Stimulated activated CD8-positive, alpha-beta memory T cell treated with anti-CD3 and anti-CD28 coated beads, Interleukin-15, amount 100 ng/mL, for 4 hours (primary cell): ENCODE measurements around the gene RAPGEF5.

Experiments used
- DNase-seq, 2 donors: peaks; one replicate each; pipeline ENCODE4 v3.0.0-alpha.2; 2020; ENCODE audit warnings: low read depth in 2 of 2

RAPGEF5 gene

DNA sequence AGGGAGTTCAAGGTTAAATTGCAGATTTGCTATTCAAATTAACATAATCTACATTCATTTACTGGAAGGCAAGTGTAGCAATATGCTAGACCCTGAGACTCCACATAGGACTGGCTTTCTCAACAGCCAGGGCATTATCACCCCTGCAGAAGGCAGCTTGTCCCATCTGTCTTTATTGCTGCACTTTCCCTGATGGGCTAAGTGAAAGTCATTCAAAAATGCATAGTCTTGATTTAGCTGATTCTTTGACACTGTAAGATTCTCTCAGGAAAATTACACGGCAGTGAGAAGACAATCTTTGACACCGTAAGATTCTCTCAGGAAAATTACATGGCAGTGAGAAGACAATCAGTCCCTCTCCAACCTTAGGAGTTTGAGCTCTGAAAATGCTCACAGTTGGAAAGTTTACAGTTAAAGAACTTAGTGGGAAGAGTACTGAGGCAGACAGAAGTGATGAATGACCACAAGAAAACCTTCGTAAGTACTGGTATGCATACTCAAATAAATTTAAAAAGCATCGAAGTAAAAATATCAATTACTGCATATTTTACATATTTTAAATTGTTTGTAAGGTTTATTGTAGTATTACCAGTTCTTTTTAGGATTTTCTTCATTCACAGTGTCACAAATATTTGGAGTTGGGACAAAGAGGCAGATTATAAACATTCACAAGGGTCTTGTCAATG lies 88.9 kb downstream of the RAPGEF5 start:
- no peak for DNase-seq

DNA sequence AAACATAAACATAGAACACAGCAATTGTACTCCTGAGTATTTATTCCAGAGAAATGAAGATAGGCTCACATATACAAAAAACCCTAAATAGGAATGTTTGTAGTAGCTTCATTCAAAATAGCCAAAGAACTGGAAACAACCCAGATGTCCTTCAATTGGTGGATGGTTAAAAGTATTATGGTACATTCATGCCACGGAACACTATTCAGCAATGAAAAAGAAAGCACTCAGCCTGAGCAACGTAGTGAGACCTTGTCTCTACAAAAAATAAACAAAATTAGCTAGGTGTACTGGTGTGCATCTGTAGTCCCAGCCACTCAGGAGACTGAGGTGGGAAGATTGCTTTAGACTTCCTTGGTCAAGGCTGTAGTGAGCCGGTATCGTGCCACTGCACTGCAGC lies 94.4 kb downstream of the RAPGEF5 start:
- DNase-seq = no peak

DNA sequence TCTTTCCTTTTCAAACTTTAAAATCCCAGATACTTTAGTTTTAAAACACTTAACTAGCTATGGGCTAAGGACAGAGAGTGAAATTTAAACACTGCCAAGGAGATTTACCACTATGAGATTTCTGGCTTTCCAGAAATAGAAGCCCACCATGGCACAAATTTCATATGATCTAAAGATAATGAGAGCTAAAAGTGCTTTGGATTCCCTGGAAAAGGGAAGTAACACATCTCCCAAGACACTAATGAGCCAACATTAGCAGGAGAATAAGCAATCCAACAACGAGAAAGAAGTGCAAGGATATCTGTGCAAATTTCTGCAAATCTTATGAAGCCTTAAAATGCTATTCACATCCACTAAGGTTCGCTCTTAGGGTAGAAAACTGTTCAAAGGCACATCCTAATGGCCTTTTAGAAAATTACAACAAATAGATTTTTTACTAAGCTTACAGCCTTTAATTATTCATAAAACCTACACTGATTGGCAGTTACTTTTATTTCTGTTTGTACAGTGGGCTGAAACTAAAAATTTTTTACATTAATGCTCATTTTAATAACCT lies 100.3 kb downstream of the RAPGEF5 start:
- DNase-seq = no peak

DNA sequence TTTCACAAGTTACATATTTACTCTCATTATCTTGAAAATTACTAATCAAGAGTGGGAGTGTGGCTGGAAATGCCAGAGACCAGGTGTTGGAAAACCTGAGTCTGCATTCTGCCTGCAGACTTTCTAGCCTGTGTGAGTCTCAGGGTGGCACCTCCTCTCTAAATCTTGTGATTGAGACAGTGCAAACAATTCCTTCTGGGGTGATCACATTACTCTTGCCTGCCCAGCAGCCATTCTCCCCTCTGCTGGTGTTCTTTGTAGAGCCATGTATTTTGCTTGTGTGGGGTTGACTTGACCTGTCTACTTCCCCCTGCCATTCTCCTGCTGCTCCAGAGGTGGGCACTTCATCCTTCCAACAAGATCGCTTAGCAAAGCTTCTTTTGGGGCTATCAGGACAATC lies 101.1 kb downstream of the RAPGEF5 start:
- no peak for DNase-seq

DNA sequence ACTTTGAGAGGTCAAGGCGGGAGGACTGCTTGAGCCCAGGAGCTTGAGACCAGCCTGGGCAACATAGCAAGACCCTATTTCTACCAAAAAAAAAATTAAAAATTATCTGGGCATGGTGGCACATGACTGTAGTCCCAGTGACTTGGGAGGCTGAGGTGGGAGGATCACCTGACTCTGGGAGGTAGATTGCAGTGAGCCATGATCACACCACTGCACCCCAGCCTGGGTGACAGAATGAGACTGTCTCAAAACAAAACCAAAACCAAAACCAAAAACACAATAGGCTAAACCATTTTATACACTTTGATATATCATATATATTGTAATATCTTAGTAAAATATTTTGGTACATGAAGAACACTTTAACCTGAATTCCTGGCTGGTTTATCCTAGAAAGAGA lies 101.6 kb downstream of the RAPGEF5 start:
- DNase-seq = no peak

DNA sequence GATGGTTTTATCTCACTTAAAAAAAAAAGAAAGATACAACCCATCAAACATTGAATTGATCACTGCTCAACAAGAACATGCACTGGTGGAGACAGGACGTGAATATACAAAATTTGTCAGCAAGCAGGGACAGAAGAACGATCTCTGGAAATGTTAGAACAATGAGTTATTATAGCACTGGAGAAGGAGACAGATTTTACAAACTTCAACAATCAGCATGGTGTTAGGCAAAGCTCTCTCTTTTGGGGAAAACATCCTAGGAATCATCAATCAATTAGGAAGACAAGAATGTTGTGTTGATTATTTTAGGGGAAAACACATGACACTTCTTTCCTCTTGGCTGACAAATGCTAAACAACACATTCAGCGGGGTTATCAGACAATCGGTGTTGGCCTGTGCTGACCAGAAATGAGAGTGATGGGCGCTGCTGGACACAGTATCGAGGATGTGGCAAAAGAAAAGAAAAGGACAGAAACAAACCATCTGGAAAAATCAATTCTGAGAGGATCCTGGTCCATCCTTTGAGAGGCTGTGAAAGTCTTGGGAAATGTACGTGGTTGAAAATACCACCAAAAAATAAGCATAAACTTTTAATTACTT lies 103.9 kb downstream of the RAPGEF5 start:
- DNase-seq = no peak

DNA sequence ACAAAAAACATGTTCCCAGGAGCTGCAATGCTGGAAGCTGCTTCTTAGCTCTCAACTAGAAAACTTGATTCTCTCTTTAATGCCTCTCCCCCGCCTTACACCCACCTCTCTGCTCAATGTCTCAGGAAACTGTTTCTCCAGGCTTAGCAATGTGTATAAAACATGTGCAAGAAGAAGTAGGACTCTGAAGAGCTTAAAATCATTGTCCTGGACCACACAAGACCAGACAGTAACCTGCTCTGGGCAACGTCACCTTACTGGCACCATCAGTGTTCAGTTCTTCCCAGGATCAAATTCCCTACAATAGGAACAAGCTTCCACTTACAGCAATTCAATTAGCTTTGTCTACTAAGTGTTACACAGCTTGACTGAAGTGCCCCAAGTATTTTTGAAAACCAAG lies 104.9 kb downstream of the RAPGEF5 start:
- no peak for DNase-seq

DNA sequence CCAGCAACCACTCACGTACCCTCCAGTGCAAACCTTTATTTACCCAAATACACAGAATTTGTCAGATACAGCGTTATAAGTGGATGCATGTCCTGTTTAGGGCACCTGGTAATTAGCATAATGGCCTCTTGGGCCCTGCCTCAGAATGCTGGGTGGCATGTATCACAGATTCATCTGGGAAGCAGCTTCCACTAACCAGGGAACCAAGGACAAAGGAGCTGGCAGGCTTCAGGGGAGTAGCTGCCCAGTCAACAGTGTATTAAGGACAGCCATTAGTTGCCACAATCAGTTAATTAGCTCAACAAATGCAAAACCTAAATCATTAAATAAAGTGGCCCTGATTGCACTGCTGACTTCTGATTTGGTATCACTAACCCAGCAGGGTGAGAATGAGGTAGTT lies 105.7 kb downstream of the RAPGEF5 start:
- no peak for DNase-seq

DNA sequence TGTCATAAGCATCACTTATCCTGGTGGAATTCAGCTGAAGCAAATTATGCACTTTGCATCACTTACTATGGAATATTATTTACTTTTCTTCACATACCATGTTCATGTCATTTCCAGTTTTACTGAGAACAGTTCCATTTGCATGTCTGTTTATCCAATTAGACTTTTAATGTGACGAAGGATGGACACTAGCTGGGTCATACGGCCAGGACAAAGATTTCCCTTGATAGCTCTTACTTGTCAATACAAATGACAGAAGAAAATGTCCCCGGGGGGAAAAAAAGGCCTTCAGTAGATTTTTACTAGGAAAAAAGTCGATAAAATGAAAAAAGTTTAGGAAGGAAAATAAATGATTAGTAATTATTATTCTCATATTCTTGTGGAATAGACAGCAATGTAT lies 106.6 kb downstream of the RAPGEF5 start:
- DNase-seq = no peak

DNA sequence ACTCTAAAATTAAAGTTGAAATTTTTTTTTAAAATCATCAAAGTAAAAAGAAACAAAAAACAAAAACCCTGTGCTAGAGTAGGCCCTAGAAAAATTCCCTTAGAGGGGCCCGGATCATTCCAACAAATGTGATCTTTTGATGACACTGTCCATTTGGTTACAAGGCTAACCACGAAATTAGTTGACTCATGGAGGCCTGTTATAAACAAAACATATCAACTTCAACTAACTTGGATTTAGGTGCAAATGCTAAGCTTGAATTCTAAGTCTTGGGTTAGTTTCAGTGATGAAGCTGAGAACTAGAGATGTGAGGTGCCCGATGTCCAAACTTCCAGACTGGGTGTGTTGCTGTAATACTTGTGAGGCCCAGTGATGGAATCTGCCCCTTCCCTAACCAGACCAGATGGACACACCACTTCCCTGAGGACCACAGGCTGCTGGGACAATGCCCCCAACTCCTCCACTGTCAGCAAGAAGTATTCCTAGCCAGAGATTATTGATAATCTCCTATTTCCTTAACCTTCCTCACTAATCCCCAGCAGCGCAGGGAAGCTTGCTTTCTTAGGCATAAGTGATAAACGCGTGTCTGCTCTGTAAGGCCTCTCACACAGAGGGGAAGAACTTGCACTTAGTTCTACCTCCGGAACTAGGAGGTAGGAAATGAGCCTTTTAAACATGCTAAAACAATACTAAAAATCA lies 108.7 kb downstream of the RAPGEF5 start:
- DNase-seq = no peak

DNA sequence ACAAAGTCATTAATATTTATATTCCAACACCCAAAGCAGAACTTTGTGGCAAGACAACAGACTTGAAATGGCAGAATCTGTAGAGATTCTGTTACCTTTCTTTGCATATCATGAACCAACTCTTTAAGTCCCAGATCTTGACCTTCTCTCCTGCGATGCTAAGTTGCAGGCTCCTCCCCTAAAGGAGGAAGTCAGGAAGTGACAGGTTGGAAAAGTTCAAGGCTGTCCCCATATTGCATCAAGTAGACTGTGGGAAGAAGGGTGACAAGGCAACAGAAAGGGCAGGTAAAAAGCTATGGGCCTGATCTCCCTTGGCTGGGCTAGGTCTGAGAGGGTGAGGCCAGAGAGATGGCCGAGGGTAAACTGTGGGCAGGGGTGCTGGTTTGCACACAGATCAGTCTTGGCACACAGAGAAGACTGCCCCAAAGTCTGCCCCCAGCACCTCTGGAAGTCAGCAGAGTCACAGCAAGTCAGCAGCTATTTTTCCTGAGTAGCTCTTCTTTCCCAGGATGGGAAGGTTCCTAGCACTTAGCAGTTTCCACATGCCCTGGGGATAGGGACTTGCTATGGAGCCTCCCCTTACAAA lies 115.1 kb downstream of the RAPGEF5 start:
- DNase-seq = no peak

DNA sequence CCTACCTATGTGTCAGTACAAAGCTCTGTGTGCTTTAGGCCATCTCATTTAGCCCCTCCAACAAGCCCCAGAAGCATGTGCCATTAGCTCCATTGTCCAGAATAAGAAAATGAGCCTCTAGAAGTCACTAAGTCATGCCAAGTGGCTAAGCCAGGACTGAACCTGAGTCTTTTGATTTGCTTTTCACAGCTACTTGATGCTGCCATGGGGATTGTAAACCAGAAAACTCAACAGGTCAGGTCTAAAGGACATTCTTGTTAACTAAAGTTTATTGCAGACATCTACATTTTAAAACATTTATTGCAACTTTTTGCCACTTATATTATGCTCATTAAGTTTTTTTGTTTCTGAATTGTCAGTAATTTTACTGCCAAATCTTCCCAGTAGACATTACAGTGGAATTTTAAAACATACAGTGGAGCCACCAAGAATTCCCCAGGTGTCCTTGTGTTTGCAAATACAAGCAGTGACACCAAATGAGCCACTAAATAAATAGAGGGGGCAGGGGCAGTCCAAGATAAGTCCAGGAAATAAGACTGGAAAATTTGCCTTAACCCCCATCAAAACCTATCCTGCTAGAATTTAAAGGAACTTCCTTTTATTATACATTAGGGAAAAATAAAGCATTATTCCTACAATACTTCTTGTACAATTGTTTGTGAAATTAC lies 115.9 kb downstream of the RAPGEF5 start:
- no peak for DNase-seq

DNA sequence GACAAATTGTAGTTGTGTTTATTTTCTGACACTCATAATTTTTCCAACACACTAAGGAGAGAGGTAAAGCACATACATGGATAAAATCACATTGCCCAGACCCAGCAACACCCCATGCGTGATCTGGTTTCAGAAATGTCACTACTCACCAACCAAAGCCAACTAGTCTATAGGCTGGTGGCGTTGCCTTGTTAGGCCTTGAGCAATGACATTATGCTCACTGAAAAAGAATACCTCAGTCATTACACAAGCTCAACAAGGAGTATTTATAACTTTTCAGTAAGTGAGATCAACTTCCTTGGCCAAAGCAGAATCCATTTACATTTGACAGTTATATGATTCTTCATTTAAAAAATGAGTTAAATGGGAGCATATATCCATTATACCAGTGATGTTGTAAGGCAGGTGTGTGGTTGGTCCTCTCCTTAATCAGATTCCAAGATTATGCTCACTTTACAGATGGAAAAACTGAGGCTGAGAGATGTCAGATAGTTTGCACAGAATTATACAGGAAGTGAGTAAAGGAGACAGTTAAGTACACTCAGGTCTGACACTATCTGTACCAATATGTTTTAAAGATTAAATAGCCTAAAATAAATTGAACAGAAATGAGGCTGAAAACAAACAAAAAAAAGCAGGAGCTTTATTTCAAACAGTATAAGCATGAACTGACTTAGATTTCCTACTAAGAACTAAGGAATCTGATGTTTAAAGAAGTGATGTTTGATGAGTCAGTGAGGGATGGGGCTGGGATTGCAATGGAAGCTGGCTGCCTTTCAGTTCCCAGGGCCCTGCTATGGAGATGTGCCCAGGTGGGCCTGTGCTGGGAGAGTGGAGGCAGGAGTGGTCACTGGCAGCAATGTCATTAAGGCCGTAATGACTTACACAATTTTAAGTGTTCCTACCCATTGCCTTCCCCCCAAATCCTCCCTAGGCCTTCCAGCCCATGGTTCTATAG lies 118.3 kb downstream of the RAPGEF5 start:
- DNase-seq = no peak

DNA sequence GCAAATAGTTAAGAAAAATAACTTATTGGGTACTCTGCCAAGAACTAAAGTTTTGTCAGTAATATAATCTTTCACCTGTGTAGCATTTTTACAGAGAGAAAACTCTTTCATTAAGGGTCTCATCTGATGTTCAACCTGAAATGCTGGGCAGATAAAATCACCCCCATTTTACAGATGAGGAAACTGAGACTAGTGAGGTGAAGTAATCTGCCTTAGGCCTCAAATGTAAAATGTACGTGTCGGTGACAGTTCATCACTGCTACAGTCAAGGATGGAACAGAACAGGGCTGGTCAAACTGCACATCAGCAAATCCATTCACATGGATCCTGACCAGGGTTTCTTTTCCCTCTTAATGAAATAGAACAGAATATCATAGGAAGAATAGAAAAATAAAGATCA lies 121.8 kb downstream of the RAPGEF5 start:
- no peak for DNase-seq

DNA sequence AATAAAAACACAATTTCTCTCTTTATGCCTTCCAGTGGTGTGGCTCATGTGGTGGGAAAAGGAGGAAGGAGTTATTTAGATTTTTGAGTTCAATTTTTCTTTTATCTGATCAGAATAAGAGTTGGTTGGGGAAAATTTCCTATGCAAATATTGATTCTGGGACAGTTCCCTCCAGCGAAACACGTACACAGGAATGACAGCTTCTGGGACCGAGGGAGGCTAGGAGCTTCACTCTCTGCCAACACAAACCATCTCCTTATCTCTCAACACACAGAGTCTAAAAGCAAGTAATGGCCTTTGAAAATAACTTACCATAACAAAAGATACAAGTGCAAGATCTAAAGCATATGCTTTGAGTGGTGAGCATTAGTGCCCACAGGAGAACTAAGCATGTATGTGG lies 122.7 kb downstream of the RAPGEF5 start:
- no peak for DNase-seq

DNA sequence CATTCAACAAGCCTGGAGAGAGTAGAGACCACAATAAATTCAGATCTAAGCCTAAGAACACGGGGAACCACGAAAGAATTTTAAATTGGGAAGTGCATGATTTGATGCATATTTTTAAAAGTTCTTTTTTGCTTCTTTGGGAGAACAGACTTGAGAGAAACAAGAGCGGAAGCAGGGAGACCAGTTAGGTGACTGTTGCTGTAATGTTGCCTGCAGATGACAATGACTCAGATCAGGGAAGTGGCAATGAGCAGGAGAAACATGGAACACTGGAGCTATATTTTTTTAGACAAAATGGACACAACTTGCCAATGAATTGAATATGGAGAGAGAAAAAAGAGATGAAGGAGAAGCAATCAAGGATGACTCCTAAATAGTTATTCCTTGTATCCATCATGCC lies 125.1 kb downstream of the RAPGEF5 start:
- DNase-seq = no peak

DNA sequence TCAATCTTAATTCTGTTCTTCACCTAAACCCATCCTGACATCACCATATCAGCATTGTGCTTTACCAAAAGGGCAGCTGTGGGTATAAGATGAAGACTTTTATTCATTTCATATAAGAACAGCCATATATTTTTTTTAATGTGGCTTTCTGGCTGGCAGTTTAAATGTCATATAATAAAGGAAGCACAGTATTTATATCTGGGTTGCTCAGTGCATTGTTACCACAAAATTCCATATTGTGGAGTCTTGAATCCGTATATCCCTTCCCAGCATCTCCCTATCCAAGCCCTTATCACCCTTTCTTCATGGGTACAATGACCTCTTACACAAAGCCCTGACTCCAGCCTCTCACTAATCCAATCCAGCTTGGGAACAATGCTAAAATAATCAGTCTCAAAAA lies 125.8 kb downstream of the RAPGEF5 start:
- DNase-seq = no peak

DNA sequence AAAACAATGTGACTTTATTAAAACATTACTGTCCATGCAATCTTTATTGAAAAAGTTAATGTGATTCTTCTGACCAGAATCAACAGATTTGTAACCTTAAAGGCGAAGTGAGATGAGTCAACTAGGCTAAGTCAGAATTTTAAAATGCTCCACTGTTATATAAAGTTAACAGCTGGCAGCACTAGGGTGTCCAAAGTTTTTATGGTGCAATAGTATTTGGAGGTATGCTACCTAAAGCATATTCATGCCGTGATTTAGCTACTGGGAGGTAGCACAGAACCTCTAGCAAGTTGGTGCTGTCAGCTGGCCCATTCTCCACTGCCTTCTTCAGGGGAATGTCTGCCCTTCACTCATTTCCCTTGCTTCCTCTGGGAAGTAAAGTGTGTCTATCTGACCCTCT lies 126.7 kb downstream of the RAPGEF5 start:
- DNase-seq = no peak

DNA sequence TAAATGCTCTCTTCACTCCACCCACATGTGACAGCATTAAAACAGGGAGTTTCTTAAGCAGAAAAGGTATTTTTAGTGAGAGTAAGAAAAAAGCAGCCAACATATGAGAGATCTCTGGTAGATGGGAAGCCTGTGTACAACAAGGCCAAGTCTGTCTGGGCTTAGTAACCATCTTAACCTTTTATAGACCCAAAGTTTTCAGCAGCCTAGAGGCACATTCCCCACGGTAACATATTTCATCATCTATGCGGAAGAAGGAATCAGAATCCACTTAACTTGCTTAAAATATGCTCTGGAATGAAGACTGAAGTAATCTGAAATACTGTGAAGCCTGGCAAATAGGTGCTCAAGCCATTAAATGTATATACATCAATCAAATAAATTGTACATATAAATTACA lies 127.8 kb downstream of the RAPGEF5 start:
- no peak for DNase-seq

DNA sequence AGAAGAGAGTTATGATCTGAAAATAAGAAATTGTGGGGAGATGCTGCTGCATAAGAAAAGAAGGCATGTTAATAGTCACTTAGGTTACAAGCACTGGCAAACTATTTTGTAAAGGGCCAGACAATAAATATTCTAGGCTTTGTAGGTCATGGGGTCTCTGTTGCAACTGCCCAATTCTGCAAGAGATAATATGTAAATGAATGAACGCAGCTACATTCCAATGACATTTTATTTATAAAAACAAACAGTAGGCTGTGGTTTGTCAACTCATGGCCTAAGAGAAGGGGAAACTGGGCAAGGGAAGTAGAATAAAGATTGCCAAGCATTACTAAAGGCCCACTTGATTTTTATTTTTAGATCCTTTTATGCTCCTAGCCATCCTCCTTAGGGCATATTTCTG lies 133.1 kb downstream of the RAPGEF5 start:
- DNase-seq = no peak

DNA sequence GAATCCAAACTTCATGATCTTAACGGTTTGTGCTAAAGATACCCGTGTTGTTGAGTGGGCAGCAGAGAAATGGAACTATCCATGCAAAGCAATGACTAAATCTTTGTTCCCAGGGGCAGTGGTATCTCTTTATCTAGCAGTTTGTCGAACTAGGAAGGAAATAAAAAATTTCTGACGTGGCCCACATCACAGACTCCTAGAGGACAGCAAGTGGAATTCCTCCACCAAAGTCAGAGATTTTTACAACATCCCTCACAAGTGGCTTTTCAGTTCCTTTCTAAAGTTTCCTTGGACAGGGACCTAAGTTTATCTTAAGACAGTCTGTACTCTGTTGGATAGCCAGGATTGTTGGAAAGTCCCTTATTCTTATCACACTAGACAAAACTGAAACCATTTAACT lies 136.0 kb downstream of the RAPGEF5 start:
- no peak for DNase-seq
